ENCODE measurements around the gene FRAS1.
"Not testable (repeated sequence)": the region's sequence is repeated elsewhere in the genome, so short reads cannot be mapped to it uniquely, and the experiment has no call there.

FRAS1 gene

GRCh38 chr4:78451407-78451806 is 394.3 kb downstream of the FRAS1 start:
- no peak for DNase-seq (ENCODE audit: low spot score)

- no peak for DNase-seq (ENCODE audit: low spot score)
These were observed 396.9 kb downstream of the FRAS1 start for GRCh38 chr4:78454016-78454415.

GRCh38 chr4:78457751-78458150 is 400.6 kb downstream of the FRAS1 start:
- DNase-seq (ENCODE audit: low spot score), result no peak

- no peak for DNase-seq (ENCODE audit: low spot score)
These were observed 402.2 kb downstream of the FRAS1 start for GRCh38 chr4:78459327-78459726.

GRCh38 chr4:78460368-78460767 is 403.2 kb downstream of the FRAS1 start:
- DNase-seq (ENCODE audit: low spot score), result no peak

GRCh38 chr4:78464265-78464664 is 407.1 kb downstream of the FRAS1 start:
- DNase-seq (ENCODE audit: low spot score), result no peak

GRCh38 chr4:78467223-78467622 is 410.1 kb downstream of the FRAS1 start:
- DNase-seq (ENCODE audit: low spot score), result not testable (repeated sequence)

GRCh38 chr4:78468272-78468671 is 411.1 kb downstream of the FRAS1 start:
- DNase-seq (ENCODE audit: low spot score), result no peak

- no peak for DNase-seq (ENCODE audit: low spot score)
These were observed 419.1 kb downstream of the FRAS1 start for GRCh38 chr4:78476108-78476704.

GRCh38 chr4:78477276-78477675 is 420.2 kb downstream of the FRAS1 start:
- peak; percentile 45 for DNase-seq (ENCODE audit: low spot score)

GRCh38 chr4:78478523-78478922 is 421.4 kb downstream of the FRAS1 start:
- no peak for DNase-seq (ENCODE audit: low spot score)

- DNase-seq (ENCODE audit: low spot score), result no peak
These were observed 423.2 kb downstream of the FRAS1 start for GRCh38 chr4:78480286-78480685.

GRCh38 chr4:78481180-78481579 is 424.1 kb downstream of the FRAS1 start:
- peak; percentile 26 for DNase-seq (ENCODE audit: low spot score)

- DNase-seq (ENCODE audit: low spot score), result no peak
These were observed 425.2 kb downstream of the FRAS1 start for GRCh38 chr4:78482281-78482680.

GRCh38 chr4:78483811-78484210 is 426.7 kb downstream of the FRAS1 start:
- DNase-seq (ENCODE audit: low spot score), result no peak

- DNase-seq (ENCODE audit: low spot score), result no peak
These were observed 427.5 kb downstream of the FRAS1 start for GRCh38 chr4:78484574-78484973.

- DNase-seq (ENCODE audit: low spot score), result no peak
These were observed 436.6 kb downstream of the FRAS1 start for GRCh38 chr4:78493731-78494130.

- DNase-seq (ENCODE audit: low spot score), result no peak
These were observed 439.0 kb downstream of the FRAS1 start for GRCh38 chr4:78496021-78496643.

GRCh38 chr4:78506260-78506659 is 449.1 kb downstream of the FRAS1 start:
- not testable (repeated sequence) for DNase-seq (ENCODE audit: low spot score)

GRCh38 chr4:78509043-78509442 is 451.9 kb downstream of the FRAS1 start:
- DNase-seq (ENCODE audit: low spot score), result no peak

GRCh38 chr4:78510108-78510507 is 453.0 kb downstream of the FRAS1 start:
- DNase-seq (ENCODE audit: low spot score), result no peak

- no peak for DNase-seq (ENCODE audit: low spot score)
These were observed 453.6 kb downstream of the FRAS1 start for GRCh38 chr4:78510681-78511080.

GRCh38 chr4:78512357-78512920 is 455.3 kb downstream of the FRAS1 start:
- DNase-seq (ENCODE audit: low spot score), result no peak
